ENCODE data around the gene ACER3.

Gene ACER3

GRCh38 chr11:76856106-76856505 is 4.6 kb upstream of the ACER3 start:
- Histone ChIP-seq H3K9me3 (ENCODE audit: insufficient read depth, low read length) (no peaks in the 10 kb centered on the region), H3K79me2 (ENCODE audit: low read length) (peaks cover 3% of the 10 kb centered on the region), H3K27ac (ENCODE audit: low read length) (peak overlapping the region; percentile 95), H3K27me3 (ENCODE audit: low read depth, low read length) (no peaks in the 10 kb centered on the region), H3K4me1 (ENCODE audit: low read length) (peaks cover 42% of the 10 kb centered on the region), H4K20me1 (ENCODE audit: insufficient read depth, low read length) (no peaks in the 10 kb centered on the region), H3K4me3 (ENCODE audit: low read length) (no peak overlapping the region), H2AFZ (ENCODE audit: low read depth, low read length) (no peak overlapping the region), H3K36me3 (replicated peaks; ENCODE audit: low read depth, low read length) (no peaks in the 10 kb centered on the region), H3K4me2 (ENCODE audit: low read length) (peak overlapping the region; percentile 40), H3K9ac (ENCODE audit: low read length) (no peak overlapping the region; the same call in 1 of the 2 replicates)
- TF ChIP-seq EZH2phosphoT487 (IDR thresholded peaks at IDR 0.05; ENCODE audit: low read depth) (no peak), CTCF (IDR thresholded peaks at IDR 0.05; ENCODE audit: low read depth, low read length) (no peak)

GRCh38 chr11:76856571-76856970 is 4.1 kb upstream of the ACER3 start:
- Histone ChIP-seq H3K4me2 (ENCODE audit: low read length) (peak overlapping the region; percentile 40), H3K9me3 (ENCODE audit: insufficient read depth, low read length) (no peaks in the 10 kb centered on the region), H3K4me3 (ENCODE audit: low read length) (no peak overlapping the region), H3K4me1 (ENCODE audit: low read length) (peaks cover 44% of the 10 kb centered on the region), H3K27me3 (ENCODE audit: low read depth, low read length) (no peaks in the 10 kb centered on the region), H3K79me2 (ENCODE audit: low read length) (peaks cover 8% of the 10 kb centered on the region), H4K20me1 (ENCODE audit: insufficient read depth, low read length) (no peaks in the 10 kb centered on the region), H3K9ac (ENCODE audit: low read length) (no peak overlapping the region; the same call in 1 of the 2 replicates), H3K36me3 (replicated peaks; ENCODE audit: low read depth, low read length) (no peaks in the 10 kb centered on the region), H3K27ac (ENCODE audit: low read length) (peak overlapping the region; percentile 95), H2AFZ (ENCODE audit: low read depth, low read length) (no peak overlapping the region)
- TF ChIP-seq EZH2phosphoT487 (IDR thresholded peaks at IDR 0.05; ENCODE audit: low read depth) (no peak), CTCF (IDR thresholded peaks at IDR 0.05; ENCODE audit: low read depth, low read length) (no peak)

- H3K27ac ChIP-seq (ENCODE audit: low read length), result peak overlapping the region; percentile 95
- no peaks in the 10 kb centered on the region for H3K36me3 ChIP-seq (replicated peaks; ENCODE audit: low read depth, low read length)
- peak overlapping the region; percentile 63 for H3K4me2 ChIP-seq (ENCODE audit: low read length)
- H4K20me1 ChIP-seq (ENCODE audit: insufficient read depth, low read length), result no peaks in the 10 kb centered on the region
- H2AFZ ChIP-seq (ENCODE audit: low read depth, low read length), result no peak overlapping the region
- H3K79me2 ChIP-seq (ENCODE audit: low read length), result peaks cover 20% of the 10 kb centered on the region
- no peak for TF ChIP-seq CTCF (IDR thresholded peaks at IDR 0.05; ENCODE audit: low read depth, low read length)
- no peak for TF ChIP-seq EZH2phosphoT487 (IDR thresholded peaks at IDR 0.05; ENCODE audit: low read depth)
- peaks cover 52% of the 10 kb centered on the region for H3K4me1 ChIP-seq (ENCODE audit: low read length)
- H3K9me3 ChIP-seq (ENCODE audit: insufficient read depth, low read length), result no peaks in the 10 kb centered on the region
- H3K9ac ChIP-seq (ENCODE audit: low read length), result peak overlapping the region; percentile 21; the same call in 1 of the 2 replicates
- no peaks in the 10 kb centered on the region for H3K27me3 ChIP-seq (ENCODE audit: low read depth, low read length)
- peak overlapping the region; percentile 30 for H3K4me3 ChIP-seq (ENCODE audit: low read length)
Observed at GRCh38 chr11:76857781-76858410, 2.8 kb upstream of the ACER3 start.

DNA sequence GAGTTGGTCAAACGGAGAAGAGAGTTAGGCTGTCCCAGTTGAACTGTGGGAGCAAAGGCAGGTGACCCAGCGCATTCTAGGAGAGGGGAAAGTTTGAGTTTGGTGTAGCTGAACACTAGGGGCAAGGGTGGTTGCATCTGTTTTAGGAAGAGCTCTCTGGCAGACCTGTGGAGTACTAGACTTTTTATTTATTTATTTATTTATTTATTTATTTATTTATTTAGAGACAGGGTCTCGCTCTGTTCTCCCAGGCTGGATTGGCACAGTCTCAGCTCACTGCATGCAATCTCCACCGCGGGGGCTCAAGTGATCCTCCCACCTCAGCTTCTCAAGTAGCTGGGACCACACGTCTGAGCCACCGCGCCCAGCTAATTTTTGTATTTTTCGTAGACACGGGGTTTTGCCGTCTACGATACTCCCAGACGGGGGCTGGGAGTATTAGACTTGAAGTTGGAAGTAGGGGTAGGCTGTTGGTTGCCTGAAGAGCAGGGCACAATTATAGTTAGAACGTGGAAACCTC is 950 bp upstream of the ACER3 start:
- Histone ChIP-seq H4K20me1 (ENCODE audit: insufficient read depth, low read length) (no peaks in the 10 kb centered on the region), H3K4me2 (ENCODE audit: low read length) (peak overlapping the region; percentile 70), H3K4me3 (ENCODE audit: low read length) (peak overlapping the region; percentile 74), H3K27me3 (ENCODE audit: low read depth, low read length) (no peaks in the 10 kb centered on the region), H3K4me1 (ENCODE audit: low read length) (peaks cover 56% of the 10 kb centered on the region), H3K79me2 (ENCODE audit: low read length) (peaks cover 29% of the 10 kb centered on the region), H3K9me3 (ENCODE audit: insufficient read depth, low read length) (no peaks in the 10 kb centered on the region), H3K36me3 (replicated peaks; ENCODE audit: low read depth, low read length) (peaks cover 4% of the 10 kb centered on the region), H3K9ac (ENCODE audit: low read length) (peak overlapping the region; percentile 48; the same call in 1 of the 2 replicates), H3K27ac (ENCODE audit: low read length) (peak overlapping the region; percentile 30; the same call in 1 of the 2 replicates), H2AFZ (ENCODE audit: low read depth, low read length) (no peak overlapping the region)
- TF ChIP-seq EZH2phosphoT487 (IDR thresholded peaks at IDR 0.05; ENCODE audit: low read depth) (no peak), CTCF (IDR thresholded peaks at IDR 0.05; ENCODE audit: low read depth, low read length) (no peak)
